ENCODE data around the gene FITM2.

FITM2 gene

DNA sequence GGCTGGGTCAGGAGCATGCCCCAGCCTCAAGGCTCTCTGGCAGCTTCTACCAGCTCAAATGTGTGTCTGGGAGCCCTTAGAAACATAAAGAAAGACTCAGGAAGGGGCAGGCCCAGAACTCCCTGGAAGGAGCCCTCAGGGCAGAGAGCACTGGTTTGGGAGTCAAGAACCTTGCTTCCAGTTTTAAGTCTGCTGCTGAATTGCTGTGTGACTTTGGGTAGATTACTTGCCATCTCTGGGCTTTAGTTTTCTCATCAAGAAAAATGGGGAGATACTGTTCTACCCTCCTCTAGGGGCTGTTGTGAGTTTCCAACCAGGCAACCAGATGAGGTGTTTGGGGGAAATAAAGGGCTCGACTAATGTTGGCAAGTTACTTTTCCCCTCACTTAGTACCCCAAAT is 55.1 kb downstream of the FITM2 start:
- in situ Hi-C loops (cut with MboI; ENCODE audit: low pct_unique_long_range_greater_than_20kb, low sequenced_read_pairs, unreplicated experiment), result no loop called here
- no peak for DNase-seq (ENCODE audit: low spot score)
- TF ChIP-seq CTCF (IDR thresholded peaks at IDR 0.05; ENCODE audit: extremely low read depth, insufficient read depth, missing control alignments), result no peak

DNA sequence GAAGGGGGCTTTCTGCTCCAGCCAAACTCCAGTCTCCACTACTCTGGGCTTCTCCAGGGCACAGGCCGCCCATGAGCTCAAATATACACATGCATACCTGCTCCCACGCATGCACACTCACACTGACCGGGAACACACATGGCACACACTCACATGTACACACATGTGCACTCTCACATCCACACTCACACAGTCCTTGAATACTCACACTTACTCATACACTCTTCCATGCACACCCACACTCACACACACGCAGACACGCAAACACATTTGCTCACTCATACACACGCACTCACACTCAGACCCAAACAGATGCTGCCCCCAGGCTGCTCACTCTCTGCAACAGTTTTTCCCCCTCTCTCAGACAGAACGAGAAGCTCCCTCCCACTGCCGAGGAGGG is 56.9 kb downstream of the FITM2 start:
- DNase-seq (ENCODE audit: low spot score), result no peak
- no peak for TF ChIP-seq CTCF (IDR thresholded peaks at IDR 0.05; ENCODE audit: extremely low read depth, insufficient read depth, missing control alignments)
- in situ Hi-C loops (cut with MboI; ENCODE audit: low pct_unique_long_range_greater_than_20kb, low sequenced_read_pairs, unreplicated experiment), result no loop called here

DNA sequence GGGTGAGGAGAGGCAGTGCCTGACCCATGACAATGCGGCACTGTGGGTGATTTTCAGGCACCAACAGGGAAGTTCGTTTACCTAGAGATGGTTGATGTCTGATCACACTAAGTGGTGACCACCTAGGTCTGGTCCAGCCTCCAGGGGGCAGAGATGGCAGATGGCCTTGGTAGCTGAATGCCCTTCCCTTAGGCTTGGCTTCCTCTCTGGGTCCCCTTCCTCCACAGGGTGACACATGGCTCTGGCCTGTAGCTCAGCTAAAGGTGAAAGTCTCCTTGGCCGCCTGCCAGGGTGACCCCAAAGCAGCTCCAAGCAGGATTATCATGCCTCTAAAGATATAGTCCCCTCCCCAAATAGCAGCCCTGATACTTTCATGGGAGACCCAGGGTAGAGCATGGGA is 57.5 kb downstream of the FITM2 start:
- in situ Hi-C loops (cut with MboI; ENCODE audit: low pct_unique_long_range_greater_than_20kb, low sequenced_read_pairs, unreplicated experiment), result no loop called here
- no peak for TF ChIP-seq CTCF (IDR thresholded peaks at IDR 0.05; ENCODE audit: extremely low read depth, insufficient read depth, missing control alignments)
- DNase-seq (ENCODE audit: low spot score), result no peak

Measured in GM13977 (cell line).